HG03064 (cell line): ENCODE measurements around the gene IL1RL1.
A peak's percentile ranks its signal among the peaks of the same experiment; 100 is the strongest.

Experiments
- ATAC-seq: cut with Tn5 transposase; IDR thresholded peaks from one replicate; pipeline ENCODE4 v1.9.1; 2021; ENCODE audit warnings: low read depth; ENCODE audit not compliant: unreplicated experiment

Gene IL1RL1

GRCh38 chr2:102334486-102334885 lies 23.1 kb downstream of the IL1RL1 start:
- ATAC-seq, result no peak

- ATAC-seq, result no peak
Measured at GRCh38 chr2:102335871-102336366, 24.6 kb downstream of the IL1RL1 start.

GRCh38 chr2:102336502-102336945 lies 25.2 kb downstream of the IL1RL1 start:
- no peak for ATAC-seq

GRCh38 chr2:102337012-102337411 lies 25.6 kb downstream of the IL1RL1 start:
- ATAC-seq, result no peak

GRCh38 chr2:102337481-102338386 lies 26.4 kb downstream of the IL1RL1 start:
- ATAC-seq, result no peak

- no peak for ATAC-seq
Measured at GRCh38 chr2:102340778-102341177, 29.4 kb downstream of the IL1RL1 start.

GRCh38 chr2:102342888-102343287 lies 31.5 kb downstream of the IL1RL1 start:
- no peak for ATAC-seq

- ATAC-seq, result no peak
Measured at GRCh38 chr2:102344397-102344796, 33.0 kb downstream of the IL1RL1 start.

GRCh38 chr2:102345329-102345920 lies 34.1 kb downstream of the IL1RL1 start:
- ATAC-seq, result no peak

- no peak for ATAC-seq
Measured at GRCh38 chr2:102346381-102347130, 35.2 kb downstream of the IL1RL1 start.

- ATAC-seq, result no peak
Measured at GRCh38 chr2:102350137-102350793, 38.9 kb downstream of the IL1RL1 start.

GRCh38 chr2:102355526-102356380 lies 44.4 kb downstream of the IL1RL1 start, which contains the start of gene IL18R1:
IL18R1 (plus strand) TSS chr2:102355796; CDS start chr2:102362661, 6,865 bp downstream.
- ATAC-seq, result peak; percentile 91

- ATAC-seq, result peak; percentile 3
Measured at GRCh38 chr2:102356381-102356712, 45.0 kb downstream of the IL1RL1 start.

GRCh38 chr2:102356741-102357140 lies 45.4 kb downstream of the IL1RL1 start:
- no peak for ATAC-seq

- ATAC-seq, result no peak
Measured at GRCh38 chr2:102357937-102358336, 46.6 kb downstream of the IL1RL1 start.

GRCh38 chr2:102358496-102358895 lies 47.1 kb downstream of the IL1RL1 start:
- ATAC-seq, result no peak

- no peak for ATAC-seq
Measured at GRCh38 chr2:102359527-102359926, 48.2 kb downstream of the IL1RL1 start.

- ATAC-seq, result no peak
Measured at GRCh38 chr2:102361632-102362241, 50.4 kb downstream of the IL1RL1 start.

GRCh38 chr2:102365763-102366162 lies 54.4 kb downstream of the IL1RL1 start:
- ATAC-seq, result no peak
